IMR-90 (cell line): ENCODE measurements around the gene TSPEAR. TPM values are rescaled to one million over a fixed set of nuclear protein-coding genes. Genes with fewer than 3 reads are reported as not detected.

ENCODE experiments used
- ATAC-seq: fragments of 200-7000 bp; cut with Tn5 transposase; 2 replicates; pipeline ENCODE4 v1.9.1; 2020; ENCODE audit warnings: low read depth, mild to moderate bottlenecking, moderate library complexity
- BruUV-seq: library from RNA; stranded (reverse); fragments of 400-500 nt; replicated peaks from 2 replicates; lab custom pipeline; 2021; lab: Mats Ljungman, UMichigan
- CTCF ChIA-PET: fragments of 300-600 bp; formaldehyde crosslinking; extraction: SDS; loops from one replicate; lab custom pipeline; 2021; ENCODE audit warnings: antibody characterized with exemption; lab: Yijun Ruan, JAX
- POLR2A ChIA-PET: fragments of 300-600 bp; sonication (Branson Sonifier 250); formaldehyde crosslinking; loops from one replicate; lab custom pipeline; 2022; ENCODE audit warnings: antibody characterized with exemption; ENCODE audit not compliant: unreplicated experiment; lab: Charles Lee
- DNase-seq: peaks from one replicate; pipeline ENCODE4 v3.0.0; 2013
- H2AFZ ChIP-seq: replicated peaks from 2 replicates; pipeline ENCODE3; 2013; ENCODE audit warnings: low read length, mild to moderate bottlenecking; ENCODE audit not compliant: poor library complexity
- H2AK5ac ChIP-seq: 2 replicates; pipeline ENCODE4 v1.6.1; 2013; ENCODE audit warnings: low read depth, low read length, inconsistent platforms
- H2AK9ac ChIP-seq: replicated peaks from 2 replicates; pipeline ENCODE3; 2013; ENCODE audit warnings: mild to moderate bottlenecking, low read depth, low read length, moderate library complexity; ENCODE audit not compliant: poor library complexity
- H2BK120ac ChIP-seq: 2 replicates; pipeline ENCODE4 v1.6.1; 2013; ENCODE audit warnings: low read depth, low read length, inconsistent platforms
- H2BK15ac ChIP-seq: 3 replicates; pipeline ENCODE4 v1.6.1; 2013; ENCODE audit warnings: low read depth, low read length, inconsistent platforms
- H2BK20ac ChIP-seq: 2 replicates; pipeline ENCODE4 v1.6.1; 2013; ENCODE audit warnings: low read depth, mild to moderate bottlenecking, inconsistent platforms, low read length, moderate library complexity
- H2BK5ac ChIP-seq: 2 replicates; pipeline ENCODE4 v1.6.1; 2013; ENCODE audit warnings: mild to moderate bottlenecking, low read depth, low read length, inconsistent platforms; ENCODE audit not compliant: poor library complexity, severe bottlenecking
- H3K14ac ChIP-seq: replicated peaks from 2 replicates; pipeline ENCODE4 v1.6.1; 2013; ENCODE audit warnings: low read depth, low read length, inconsistent platforms
- H3K18ac ChIP-seq: 2 replicates; pipeline ENCODE4 v1.6.1; 2013; ENCODE audit warnings: low read depth, low read length, control low read depth
- H3K23ac ChIP-seq: 2 replicates; pipeline ENCODE4 v1.6.1; 2013; ENCODE audit warnings: low read depth, low read length, inconsistent platforms
- H3K27ac ChIP-seq: 2 replicates; pipeline ENCODE4 v1.5.1; 2013; ENCODE audit warnings: mild to moderate bottlenecking, control low read depth, low read length; ENCODE audit not compliant: insufficient read depth
- H3K27me3 ChIP-seq: 2 replicates; pipeline ENCODE4 v1.6.1; 2013; ENCODE audit warnings: low read length; ENCODE audit not compliant: control insufficient read depth, insufficient read depth
- H3K36me3 ChIP-seq: 2 replicates; pipeline ENCODE4 v1.6.1; 2013; ENCODE audit warnings: low read length, mixed read lengths; ENCODE audit not compliant: control insufficient read depth, insufficient read depth
- H3K4ac ChIP-seq: 2 replicates; pipeline ENCODE4 v1.6.1; 2013; ENCODE audit warnings: low read depth, low read length, inconsistent platforms
- H3K4me1 ChIP-seq: 2 replicates; pipeline ENCODE4 v1.6.1; 2013; ENCODE audit warnings: low read length, mixed read lengths; ENCODE audit not compliant: control insufficient read depth, insufficient read depth
- H3K4me2 ChIP-seq: 2 replicates; pipeline ENCODE4 v1.6.1; 2013; ENCODE audit warnings: low read depth, mild to moderate bottlenecking, control low read depth, low read length, moderate library complexity
- H3K4me3 ChIP-seq: 2 replicates; pipeline ENCODE4 v1.5.1; 2013; ENCODE audit warnings: low read depth, mild to moderate bottlenecking, control low read depth, low read length, moderate library complexity; ENCODE audit not compliant: insufficient read depth
- H3K56ac ChIP-seq: 2 replicates; pipeline ENCODE4 v1.6.1; 2013; ENCODE audit warnings: low read length, inconsistent platforms; ENCODE audit not compliant: insufficient read depth; ENCODE audit errors: extremely low read depth
- H3K79me1 ChIP-seq, 2 experiments: 2 replicates each; pipeline ENCODE4 v1.6.1; 2013; ENCODE audit warnings: low read length in 2 of 2, inconsistent platforms in 1 of 2, low read depth in 1 of 2
- H3K9ac ChIP-seq: 2 replicates; pipeline ENCODE4 v1.6.1; 2013; ENCODE audit warnings: low read depth, low read length, control low read depth
- H3K9me1 ChIP-seq: 2 replicates; pipeline ENCODE4 v1.6.1; 2013; ENCODE audit warnings: low read length, inconsistent platforms; ENCODE audit not compliant: insufficient read depth
- H3K9me3 ChIP-seq: 2 replicates; pipeline ENCODE4 v1.6.1; 2013; ENCODE audit warnings: low read length; ENCODE audit not compliant: control insufficient read depth, insufficient read depth
- H4K20me1 ChIP-seq: 2 replicates; pipeline ENCODE4 v1.6.1; 2013; ENCODE audit warnings: low read length, inconsistent platforms; ENCODE audit not compliant: insufficient read depth
- H4K5ac ChIP-seq: 2 replicates; pipeline ENCODE4 v1.6.1; 2013; ENCODE audit warnings: mild to moderate bottlenecking, low read depth, low read length, control low read depth
- H4K8ac ChIP-seq, 2 experiments: 2 replicates each; pipeline ENCODE4 v1.6.1; 2013; ENCODE audit warnings: low read depth in 2 of 2, low read length in 2 of 2, control low read depth in 1 of 2, inconsistent platforms in 1 of 2
- H4K91ac ChIP-seq: 2 replicates; pipeline ENCODE4 v1.6.1; 2013; ENCODE audit warnings: low read depth, low read length, inconsistent platforms; ENCODE audit not compliant: insufficient read depth
- BHLHE40 ChIP-seq: fragments of 150-350 bp; IDR thresholded peaks from 2 replicates; pipeline ENCODE4 v1.6.1; 2016; ENCODE audit warnings: mild to moderate bottlenecking, low read depth, low read length
- CEBPB ChIP-seq: IDR thresholded peaks from 2 replicates; pipeline ENCODE4 v1.6.1; 2012; ENCODE audit warnings: low read depth, low read length, improper control_type of control experiment
- CHD1 ChIP-seq: IDR thresholded peaks from 2 replicates; pipeline ENCODE4 v1.6.1; 2012; ENCODE audit warnings: low read depth, low read length, improper control_type of control experiment
- FOS ChIP-seq: fragments of 150-350 bp; IDR thresholded peaks from 2 replicates; pipeline ENCODE4 v1.6.1; 2016; ENCODE audit warnings: low read depth, low read length
- MAFK ChIP-seq: IDR thresholded peaks from 2 replicates; pipeline ENCODE4 v1.6.1; 2012; ENCODE audit warnings: low read depth, low read length, improper control_type of control experiment
- MAZ ChIP-seq: IDR thresholded peaks from 2 replicates; pipeline ENCODE4 v1.6.1; 2012; ENCODE audit warnings: low read depth, mild to moderate bottlenecking, low read length, improper control_type of control experiment, moderate library complexity, borderline replicate concordance
- MXI1 ChIP-seq: IDR thresholded peaks from 2 replicates; pipeline ENCODE4 v1.6.1; 2012; ENCODE audit warnings: low read depth, mild to moderate bottlenecking, low read length, moderate library complexity, borderline replicate concordance
- NFE2L2 ChIP-seq: fragments of 150-350 bp; IDR thresholded peaks from 2 replicates; pipeline ENCODE4 v1.6.1; 2016; ENCODE audit warnings: low read depth, mild to moderate bottlenecking, low read length
- POLR2A ChIP-seq: IDR thresholded peaks from 2 replicates; pipeline ENCODE4 v1.6.1; 2012; ENCODE audit warnings: mild to moderate bottlenecking, low read depth, low read length
- RAD21 ChIP-seq: IDR thresholded peaks from 2 replicates; pipeline ENCODE4 v1.6.1; 2012; ENCODE audit warnings: low read length, improper control_type of control experiment
- RCOR1 ChIP-seq: IDR thresholded peaks from 2 replicates; pipeline ENCODE4 v1.6.1; 2012; ENCODE audit warnings: mild to moderate bottlenecking, low read length, improper control_type of control experiment; ENCODE audit not compliant: insufficient replicate concordance
- RFX5 ChIP-seq: IDR thresholded peaks from 2 replicates; pipeline ENCODE4 v1.8.0; 2012; ENCODE audit warnings: low read depth, mild to moderate bottlenecking, low read length, moderate library complexity
- SMC3 ChIP-seq: fragments of 150-350 bp; IDR thresholded peaks from 2 replicates; pipeline ENCODE4 v1.6.1; 2016; ENCODE audit warnings: low read depth, mild to moderate bottlenecking, antibody characterized with exemption, low read length, moderate library complexity
- WGBS, 2 experiments: methylation state at CpG; one replicate each; pipeline versions ENCODE4 v1.1.5 to v1.1.7; 2013; ENCODE audit warnings: missing lambda C conversion rate in 2 of 2; ENCODE audit not compliant: insufficient read length in 1 of 2; ENCODE audit errors: extremely low coverage in 2 of 2; 5-methylcytosine and 5-hydroxymethylcytosine counted together
- dilution Hi-C: fragments of 300-500 bp; cut with HindIII; formaldehyde crosslinking; loops from one replicate; pipeline ENCODE4 v1.14.3; 2018; ENCODE audit warnings: low sequenced_read_pairs; ENCODE audit not compliant: unreplicated experiment
- in situ Hi-C: fragments of 300-500 bp; cut with MboI; formaldehyde crosslinking; loops from 3 replicates; pipeline ENCODE4 v1.14.3; 2019; ENCODE audit warnings: low sequenced_read_pairs, inconsistent platforms, mixed read lengths
- intact Hi-C: fragments of 100-400 bp; cut with micrococcal nuclease; formaldehyde crosslinking; loops from 2 replicates; pipeline ENCODE4 v1.10.0; 2022
- polyA plus RNA-seq, 3 experiments: library from polyadenylated mRNA; depleted of rRNA; stranded (reverse); fragments of >200 nt; gene quantifications; 2 replicates each; pipeline ENCODE4 v1.2.3, GENCODE V29; 2012; ENCODE audit warnings: low replicate concordance in 1 of 3
- total RNA-seq: library from RNA; depleted of rRNA; stranded (reverse); fragments of >200 nt; gene quantifications from 2 replicates; pipeline ENCODE4 v1.2.3, GENCODE V29; 2012
- TF ChIP-seq, protein P1 (sequence below): fragments of 150-350 bp; IDR thresholded peaks from 2 replicates; pipeline ENCODE4 v1.6.1; 2017; ENCODE audit warnings: mild to moderate bottlenecking, antibody characterized with exemption, low read length, low read depth
- TF ChIP-seq, protein P2 (sequence below): fragments of 150-350 bp; IDR thresholded peaks from 2 replicates; pipeline ENCODE4 v1.6.1; 2016; ENCODE audit warnings: low read depth, mild to moderate bottlenecking, low read length, moderate library complexity, borderline replicate concordance
- TF ChIP-seq, protein P3 (sequence below): conservative IDR thresholded peaks from 2 replicates; pipeline ENCODE4 v1.5.1; 2012; ENCODE audit warnings: mild to moderate bottlenecking, low read depth, low read length, improper control_type of control experiment

Gene TSPEAR
- total and polyA plus RNA-seq, 2 of the 4 experiments (the other 2 are of a cell fraction) = not detected

DNA sequence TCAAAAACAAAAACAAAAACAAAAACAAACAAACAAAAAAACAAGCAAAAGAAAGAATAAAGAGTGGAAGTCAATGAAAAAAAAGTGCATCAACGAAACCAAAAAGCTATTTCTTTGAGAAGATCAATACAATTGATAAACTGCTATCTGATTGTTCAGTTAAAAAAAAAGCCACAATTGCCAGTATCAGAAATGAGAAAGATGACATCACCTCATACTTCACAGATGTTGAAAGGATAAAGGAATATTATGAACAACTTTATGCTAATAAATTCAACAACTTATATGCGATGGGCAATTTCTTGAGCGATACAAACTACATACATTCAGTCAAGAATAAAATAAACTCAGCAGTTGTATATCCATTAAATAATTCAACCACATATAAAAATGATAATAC is 258.3 kb downstream of the TSPEAR start:
- Histone ChIP-seq H3K14ac (no peak overlapping the region), H4K20me1 (no peaks in the 10 kb centered on the region), H2BK15ac (no peak overlapping the region), H2BK20ac (no peak overlapping the region), H3K4me1 (no peaks in the 10 kb centered on the region), H3K27me3 (peaks cover 18% of the 10 kb centered on the region), H3K9ac (no peak overlapping the region), H3K79me1 (no peaks in the 10 kb centered on the region), H2BK120ac (no peak overlapping the region), H2AK5ac (no peak overlapping the region), H4K91ac (no peak overlapping the region), H3K56ac (no peak overlapping the region), H2BK5ac (no peak overlapping the region), H2AK9ac (no peak overlapping the region), H4K8ac (no peak overlapping the region), H3K23ac (no peak overlapping the region), H2AFZ (no peak overlapping the region), H3K4me3 (no peak overlapping the region), H3K9me1 (no peaks in the 10 kb centered on the region), H3K18ac (no peak overlapping the region), H3K4me2 (no peak overlapping the region), H3K36me3 (no peaks in the 10 kb centered on the region), H3K9me3 (no peaks in the 10 kb centered on the region), H3K27ac (no peak overlapping the region), H3K4ac (no peak overlapping the region), H4K5ac (no peak overlapping the region)
- DNase-seq (no peak), ATAC-seq (no peak)
- intact Hi-C loops = no loop called here
- no TSS peak for BruUV-seq
- CTCF ChIA-PET = interaction anchor here (1.6 kb wide), 1 partner anchor 9 kb away, joined by 4 read pairs; no protein-coding TSS in a partner anchor
- TF ChIP-seq, protein P1, sequence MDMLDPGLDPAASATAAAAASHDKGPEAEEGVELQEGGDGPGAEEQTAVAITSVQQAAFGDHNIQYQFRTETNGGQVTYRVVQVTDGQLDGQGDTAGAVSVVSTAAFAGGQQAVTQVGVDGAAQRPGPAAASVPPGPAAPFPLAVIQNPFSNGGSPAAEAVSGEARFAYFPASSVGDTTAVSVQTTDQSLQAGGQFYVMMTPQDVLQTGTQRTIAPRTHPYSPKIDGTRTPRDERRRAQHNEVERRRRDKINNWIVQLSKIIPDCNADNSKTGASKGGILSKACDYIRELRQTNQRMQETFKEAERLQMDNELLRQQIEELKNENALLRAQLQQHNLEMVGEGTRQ = no peak
- TF ChIP-seq BHLHE40 (no peak), CEBPB (no peak), SMC3 (no peak), POLR2A (no peak), RAD21 (no peak), MAZ (no peak), RCOR1 (no peak), RFX5 (no peak), CHD1 (no peak), MXI1 (no peak), FOS (no peak), MAFK (no peak), NFE2L2 (no peak)
- TF ChIP-seq, protein P2, sequence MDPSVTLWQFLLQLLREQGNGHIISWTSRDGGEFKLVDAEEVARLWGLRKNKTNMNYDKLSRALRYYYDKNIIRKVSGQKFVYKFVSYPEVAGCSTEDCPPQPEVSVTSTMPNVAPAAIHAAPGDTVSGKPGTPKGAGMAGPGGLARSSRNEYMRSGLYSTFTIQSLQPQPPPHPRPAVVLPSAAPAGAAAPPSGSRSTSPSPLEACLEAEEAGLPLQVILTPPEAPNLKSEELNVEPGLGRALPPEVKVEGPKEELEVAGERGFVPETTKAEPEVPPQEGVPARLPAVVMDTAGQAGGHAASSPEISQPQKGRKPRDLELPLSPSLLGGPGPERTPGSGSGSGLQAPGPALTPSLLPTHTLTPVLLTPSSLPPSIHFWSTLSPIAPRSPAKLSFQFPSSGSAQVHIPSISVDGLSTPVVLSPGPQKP = no peak
- TF ChIP-seq, protein P3, sequence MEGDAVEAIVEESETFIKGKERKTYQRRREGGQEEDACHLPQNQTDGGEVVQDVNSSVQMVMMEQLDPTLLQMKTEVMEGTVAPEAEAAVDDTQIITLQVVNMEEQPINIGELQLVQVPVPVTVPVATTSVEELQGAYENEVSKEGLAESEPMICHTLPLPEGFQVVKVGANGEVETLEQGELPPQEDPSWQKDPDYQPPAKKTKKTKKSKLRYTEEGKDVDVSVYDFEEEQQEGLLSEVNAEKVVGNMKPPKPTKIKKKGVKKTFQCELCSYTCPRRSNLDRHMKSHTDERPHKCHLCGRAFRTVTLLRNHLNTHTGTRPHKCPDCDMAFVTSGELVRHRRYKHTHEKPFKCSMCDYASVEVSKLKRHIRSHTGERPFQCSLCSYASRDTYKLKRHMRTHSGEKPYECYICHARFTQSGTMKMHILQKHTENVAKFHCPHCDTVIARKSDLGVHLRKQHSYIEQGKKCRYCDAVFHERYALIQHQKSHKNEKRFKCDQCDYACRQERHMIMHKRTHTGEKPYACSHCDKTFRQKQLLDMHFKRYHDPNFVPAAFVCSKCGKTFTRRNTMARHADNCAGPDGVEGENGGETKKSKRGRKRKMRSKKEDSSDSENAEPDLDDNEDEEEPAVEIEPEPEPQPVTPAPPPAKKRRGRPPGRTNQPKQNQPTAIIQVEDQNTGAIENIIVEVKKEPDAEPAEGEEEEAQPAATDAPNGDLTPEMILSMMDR = no peak
- in situ Hi-C loops = no loop called here
- POLR2A ChIA-PET = no interaction called here
- no CpG with 5 or more reads among the region's 3 CpGs for WGBS, 2 experiments
- dilution Hi-C loops = no loop called here
